DOHH2 (cell line): ENCODE results near the gene C11orf65.

Experiments
- EZH2phosphoT487 ChIP-seq: fragments of 200-600 bp; sonication (generic); IDR thresholded peaks from 2 replicates; pipeline ENCODE4 v1.6.1; 2017; ENCODE audit warnings: borderline replicate concordance, mild to moderate bottlenecking, antibody characterized with exemption, low read length, moderate library complexity, mixed read lengths
- TF ChIP-seq, protein P1 (sequence below): fragments of 200-600 bp; sonication (generic); IDR thresholded peaks from one replicate; pipeline ENCODE4 v1.5.1; 2014; ENCODE audit warnings: antibody characterized with exemption, mild to moderate bottlenecking, low read depth, low read length; ENCODE audit not compliant: poor library complexity, severe bottlenecking

GRCh38 chr11:108402241-108402640 is 65.1 kb downstream of the C11orf65 start:
- TF ChIP-seq, protein P1, sequence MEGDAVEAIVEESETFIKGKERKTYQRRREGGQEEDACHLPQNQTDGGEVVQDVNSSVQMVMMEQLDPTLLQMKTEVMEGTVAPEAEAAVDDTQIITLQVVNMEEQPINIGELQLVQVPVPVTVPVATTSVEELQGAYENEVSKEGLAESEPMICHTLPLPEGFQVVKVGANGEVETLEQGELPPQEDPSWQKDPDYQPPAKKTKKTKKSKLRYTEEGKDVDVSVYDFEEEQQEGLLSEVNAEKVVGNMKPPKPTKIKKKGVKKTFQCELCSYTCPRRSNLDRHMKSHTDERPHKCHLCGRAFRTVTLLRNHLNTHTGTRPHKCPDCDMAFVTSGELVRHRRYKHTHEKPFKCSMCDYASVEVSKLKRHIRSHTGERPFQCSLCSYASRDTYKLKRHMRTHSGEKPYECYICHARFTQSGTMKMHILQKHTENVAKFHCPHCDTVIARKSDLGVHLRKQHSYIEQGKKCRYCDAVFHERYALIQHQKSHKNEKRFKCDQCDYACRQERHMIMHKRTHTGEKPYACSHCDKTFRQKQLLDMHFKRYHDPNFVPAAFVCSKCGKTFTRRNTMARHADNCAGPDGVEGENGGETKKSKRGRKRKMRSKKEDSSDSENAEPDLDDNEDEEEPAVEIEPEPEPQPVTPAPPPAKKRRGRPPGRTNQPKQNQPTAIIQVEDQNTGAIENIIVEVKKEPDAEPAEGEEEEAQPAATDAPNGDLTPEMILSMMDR = no peak
- no peak for TF ChIP-seq EZH2phosphoT487
